HepG2 (cell line): Measurements from ENCODE around the gene MIEF1. TPM values are rescaled to one million over a fixed set of nuclear protein-coding genes. Genes with fewer than 3 reads are reported as not detected.

Experiments
- ATF1 ChIP-seq: IDR thresholded peaks from 2 replicates; pipeline ENCODE4 v1.6.1; 2016; ENCODE audit warnings: mild to moderate bottlenecking, control low read depth
- CENPX ChIP-seq: sonication (generic); formaldehyde crosslinking; IDR thresholded peaks from 2 replicates; pipeline ENCODE4 v1.9.0; 2021; ENCODE audit warnings: mild to moderate bottlenecking, missing genetic modification reagents, moderate library complexity
- HMGXB4 ChIP-seq, 2 experiments: sonication (generic) in 1 of 2; formaldehyde crosslinking in 1 of 2; IDR thresholded peaks; 2 replicates each; pipeline versions ENCODE4 v1.4.0 to v1.6.1; 2018 to 2020; ENCODE audit warnings: missing genetic modification reagents in 2 of 2, borderline replicate concordance in 1 of 2, low read depth in 1 of 2, mild to moderate bottlenecking in 1 of 2, missing biosample characterization in 1 of 2
- NFE2L1 ChIP-seq: sonication (generic); formaldehyde crosslinking; IDR thresholded peaks from 2 replicates; pipeline ENCODE4 v1.4.0; 2020; ENCODE audit warnings: missing genetic modification reagents, mild to moderate bottlenecking, borderline replicate concordance
- PAF1 ChIP-seq: IDR thresholded peaks from 2 replicates; pipeline ENCODE4 v1.6.1; 2016; ENCODE audit warnings: missing genetic modification reagents, missing compliant biosample characterization
- POLR2G ChIP-seq: fragments of 200-400 bp; formaldehyde crosslinking; IDR thresholded peaks from 2 replicates; pipeline ENCODE4 v1.6.1; 2018; ENCODE audit warnings: mild to moderate bottlenecking, low read depth, low read length, moderate library complexity
- RNF2 ChIP-seq: fragments of 450-650 bp; conservative IDR thresholded peaks from 2 replicates; pipeline ENCODE4 v1.6.1; 2016; ENCODE audit warnings: low read depth
- SP1 ChIP-seq, 2 experiments: fragments of 450-650 bp in 1 of 2; sonication (generic) in 1 of 2; formaldehyde crosslinking in 1 of 2; IDR thresholded peaks; 2 replicates each; pipeline versions ENCODE4 v1.4.0 to v1.6.1; 2016 to 2020; ENCODE audit warnings: missing genetic modification reagents in 1 of 2
- UBTF ChIP-seq: sonication (generic); formaldehyde crosslinking; IDR thresholded peaks from 2 replicates; pipeline ENCODE4 v1.4.0; 2020; ENCODE audit warnings: mild to moderate bottlenecking, missing genetic modification reagents
- ZFP41 ChIP-seq: sonication (generic); formaldehyde crosslinking; IDR thresholded peaks from 2 replicates; pipeline ENCODE4 v1.4.0; 2020; ENCODE audit warnings: mild to moderate bottlenecking, missing genetic modification reagents, borderline replicate concordance
- ZFY ChIP-seq: sonication (generic); formaldehyde crosslinking; IDR thresholded peaks from 2 replicates; pipeline ENCODE4 v1.4.0; 2020; ENCODE audit warnings: missing genetic modification reagents
- ZGPAT ChIP-seq: IDR thresholded peaks from 2 replicates; pipeline ENCODE4 v1.6.1; 2016; ENCODE audit warnings: mild to moderate bottlenecking
- ZMYM3 ChIP-seq: sonication (generic); formaldehyde crosslinking; IDR thresholded peaks from 2 replicates; pipeline ENCODE4 v1.5.1; 2020; ENCODE audit warnings: mild to moderate bottlenecking, missing genetic modification reagents
- ZNF160 ChIP-seq: sonication (generic); formaldehyde crosslinking; IDR thresholded peaks from 2 replicates; pipeline ENCODE4 v1.8.0; 2022; ENCODE audit warnings: mild to moderate bottlenecking, inconsistent platforms, missing genetic modification reagents
- ZNF598 ChIP-seq: sonication (generic); formaldehyde crosslinking; IDR thresholded peaks from 2 replicates; pipeline ENCODE4 v1.5.1; 2020; ENCODE audit warnings: mild to moderate bottlenecking, missing genetic modification reagents, borderline replicate concordance
- polyA plus RNA-seq, 8 experiments: library from polyadenylated mRNA; depleted of rRNA in 3 of 8; stranded (reverse) in 7 of 8; unstranded in 1 of 8; fragments of >200 nt; fragmentation: Illumina TruSeq in 4 of 8; extraction: Trizol in 4 of 8; gene quantifications; 2 replicates each; pipeline versions ENCODE4 v1.2.1 to v1.2.3, GENCODE V29; 2011 to 2016; ENCODE audit warnings: low read depth in 4 of 8, missing spikeins in 1 of 8, mixed read lengths in 1 of 8; ENCODE audit not compliant: insufficient read depth in 1 of 8
- total RNA-seq, 5 experiments: library from RNA; depleted of rRNA; stranded (reverse); fragments of >200 nt; fragmentation: Illumina TruSeq; extraction: Trizol; gene quantifications; 2 replicates each; pipeline ENCODE4 v1.2.3, GENCODE V29; 2016; ENCODE audit warnings: low read depth in 1 of 5
- TF ChIP-seq, protein P1 (sequence below): sonication (generic); formaldehyde crosslinking; IDR thresholded peaks from 2 replicates; pipeline ENCODE4 v1.5.0; 2020; ENCODE audit warnings: missing genetic modification reagents
- TF ChIP-seq, protein P2 (sequence below): IDR thresholded peaks from 2 replicates; pipeline ENCODE4 v1.6.1; 2016; ENCODE audit warnings: low read depth, control low read depth
- TF ChIP-seq, protein P3 (sequence below): sonication (generic); formaldehyde crosslinking; conservative IDR thresholded peaks from 2 replicates; pipeline ENCODE4 v1.8.0; 2022; ENCODE audit warnings: low read depth, missing genetic modification reagents

Gene MIEF1
- total and polyA plus RNA-seq, 2 of the 13 experiments (the other 11 are each of a cell fraction or from before 2014, with no cell fraction given): 21.7 to 34.8 TPM

DNA sequence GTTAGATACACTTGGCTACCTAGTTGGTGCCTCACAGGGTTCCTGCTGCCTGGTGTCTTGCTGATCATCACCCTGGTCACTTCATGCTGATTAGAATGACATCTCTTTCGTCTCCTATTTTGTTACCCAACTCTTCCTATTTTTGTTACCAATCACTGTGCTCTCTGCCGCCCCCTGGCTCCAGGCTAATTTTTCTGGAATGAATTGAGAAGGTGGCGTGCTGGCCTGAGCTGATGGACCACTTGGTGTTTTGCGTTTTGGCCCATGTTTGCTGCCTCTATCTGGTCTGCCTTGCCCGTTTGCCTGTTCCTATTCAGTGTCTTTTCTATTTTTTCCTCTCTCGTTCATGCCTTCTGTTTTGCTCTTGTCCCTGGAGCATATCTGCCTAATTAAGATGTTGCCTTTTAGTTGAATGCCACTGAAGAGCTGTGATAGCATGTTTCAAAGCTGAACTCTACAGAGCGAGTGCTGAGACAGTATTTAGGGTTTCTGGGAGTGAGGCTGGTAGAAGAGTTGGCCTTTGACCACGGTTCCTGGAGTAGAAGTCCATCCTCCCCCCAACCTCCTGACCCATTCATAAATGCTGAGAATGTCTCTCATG is 12.4 kb downstream of the MIEF1 start (continued):
- 0 out of 4 replicates have a peak, but pooled peaks of 1 of the 2 experiments have one; percentile 30 for TF ChIP-seq HMGXB4 (CRISPR knock-in tag; IDR thresholded peaks at IDR 0.05; ENCODE audit: borderline replicate concordance in 1 of 2, low read depth in 1 of 2)
- TF ChIP-seq NFE2L1: no peak
- no peak for TF ChIP-seq UBTF (CRISPR knock-in tag)
- TF ChIP-seq ZFP41 (CRISPR knock-in tag): no peak
- TF ChIP-seq CENPX (CRISPR knock-in tag): no peak
- no peak for TF ChIP-seq ZMYM3 (CRISPR knock-in tag)
- TF ChIP-seq POLR2G: no peak
- TF ChIP-seq ATF1 (CRISPR knock-in tag): no peak
- no peak for TF ChIP-seq ZGPAT (CRISPR knock-in tag)
- TF ChIP-seq ZFY (CRISPR knock-in tag): no peak
- TF ChIP-seq, protein P1, sequence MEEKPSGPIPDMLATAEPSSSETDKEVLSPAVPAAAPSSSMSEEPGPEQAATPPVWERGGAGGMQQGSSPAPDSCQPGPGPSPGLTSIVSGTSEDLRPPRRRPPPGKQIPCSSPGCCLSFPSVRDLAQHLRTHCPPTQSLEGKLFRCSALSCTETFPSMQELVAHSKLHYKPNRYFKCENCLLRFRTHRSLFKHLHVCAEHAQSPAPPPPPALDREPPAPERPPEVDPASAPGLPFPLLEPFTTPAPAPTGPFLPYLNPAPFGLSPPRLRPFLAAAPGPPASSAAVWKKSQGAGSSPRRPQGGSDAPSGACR (CRISPR knock-in tag): no peak
- TF ChIP-seq ZNF160 (CRISPR knock-in tag): no peak
- TF ChIP-seq, protein P2, sequence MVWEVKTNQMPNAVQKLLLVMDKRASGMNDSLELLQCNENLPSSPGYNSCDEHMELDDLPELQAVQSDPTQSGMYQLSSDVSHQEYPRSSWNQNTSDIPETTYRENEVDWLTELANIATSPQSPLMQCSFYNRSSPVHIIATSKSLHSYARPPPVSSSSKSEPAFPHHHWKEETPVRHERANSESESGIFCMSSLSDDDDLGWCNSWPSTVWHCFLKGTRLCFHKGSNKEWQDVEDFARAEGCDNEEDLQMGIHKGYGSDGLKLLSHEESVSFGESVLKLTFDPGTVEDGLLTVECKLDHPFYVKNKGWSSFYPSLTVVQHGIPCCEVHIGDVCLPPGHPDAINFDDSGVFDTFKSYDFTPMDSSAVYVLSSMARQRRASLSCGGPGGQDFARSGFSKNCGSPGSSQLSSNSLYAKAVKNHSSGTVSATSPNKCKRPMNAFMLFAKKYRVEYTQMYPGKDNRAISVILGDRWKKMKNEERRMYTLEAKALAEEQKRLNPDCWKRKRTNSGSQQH (CRISPR knock-in tag): no peak
- TF ChIP-seq SP1 (IDR thresholded peaks at IDR 0.05): no peak
- TF ChIP-seq SP1 (CRISPR knock-in tag; IDR thresholded peaks at IDR 0.05): no peak
- TF ChIP-seq RNF2: no peak
- no peak for TF ChIP-seq ZNF598 (CRISPR knock-in tag)
- TF ChIP-seq, protein P3, sequence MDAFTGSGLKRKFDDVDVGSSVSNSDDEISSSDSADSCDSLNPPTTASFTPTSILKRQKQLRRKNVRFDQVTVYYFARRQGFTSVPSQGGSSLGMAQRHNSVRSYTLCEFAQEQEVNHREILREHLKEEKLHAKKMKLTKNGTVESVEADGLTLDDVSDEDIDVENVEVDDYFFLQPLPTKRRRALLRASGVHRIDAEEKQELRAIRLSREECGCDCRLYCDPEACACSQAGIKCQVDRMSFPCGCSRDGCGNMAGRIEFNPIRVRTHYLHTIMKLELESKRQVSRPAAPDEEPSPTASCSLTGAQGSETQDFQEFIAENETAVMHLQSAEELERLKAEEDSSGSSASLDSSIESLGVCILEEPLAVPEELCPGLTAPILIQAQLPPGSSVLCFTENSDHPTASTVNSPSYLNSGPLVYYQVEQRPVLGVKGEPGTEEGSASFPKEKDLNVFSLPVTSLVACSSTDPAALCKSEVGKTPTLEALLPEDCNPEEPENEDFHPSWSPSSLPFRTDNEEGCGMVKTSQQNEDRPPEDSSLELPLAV (CRISPR knock-in tag): no peak
- TF ChIP-seq PAF1: no peak
